Coronary artery (tissue), 2 donors: ENCODE measurements around the gene HMCN1.

ENCODE experiments used
- DNase-seq: peaks from one replicate; pipeline ENCODE4 v3.0.0-alpha.2; 2017; ENCODE audit warnings: low spot score
- H3K27ac ChIP-seq, 2 donors: fragments of 200-600 bp; sonication (generic); one replicate each; pipeline ENCODE4 v1.5.1; 2016 to 2019
- H3K4me3 ChIP-seq: fragments of 200-600 bp; sonication (generic); 2 replicates; pipeline ENCODE4 v1.5.1; 2016; ENCODE audit warnings: mild to moderate bottlenecking, moderate library complexity
- TF ChIP-seq, protein P1 (sequence below): fragments of 200-600 bp; sonication (generic); IDR thresholded peaks from one replicate; pipeline ENCODE4 v1.5.1; 2019; ENCODE audit warnings: antibody characterized with exemption

The HMCN1 gene

DNA sequence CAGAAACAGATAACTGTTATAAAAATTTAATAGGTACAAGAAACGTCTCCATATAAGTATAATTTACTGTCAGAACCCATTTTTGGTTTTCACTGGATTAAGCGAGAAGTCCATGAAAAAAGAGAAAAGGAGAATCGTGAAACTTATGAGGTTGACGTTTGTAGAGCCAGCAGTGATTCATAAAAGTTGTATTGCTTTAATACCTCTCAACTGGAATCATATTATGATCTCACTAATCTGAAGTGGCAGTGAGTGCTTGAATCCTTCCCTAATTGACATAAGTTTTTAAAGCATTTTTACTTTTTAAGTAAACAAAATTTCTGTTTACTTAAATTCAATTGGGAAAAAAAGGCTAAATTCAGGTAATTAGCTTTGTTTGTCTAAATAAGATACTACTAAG, 325.6 kb downstream of the HMCN1 start:
- TF ChIP-seq, protein P1, sequence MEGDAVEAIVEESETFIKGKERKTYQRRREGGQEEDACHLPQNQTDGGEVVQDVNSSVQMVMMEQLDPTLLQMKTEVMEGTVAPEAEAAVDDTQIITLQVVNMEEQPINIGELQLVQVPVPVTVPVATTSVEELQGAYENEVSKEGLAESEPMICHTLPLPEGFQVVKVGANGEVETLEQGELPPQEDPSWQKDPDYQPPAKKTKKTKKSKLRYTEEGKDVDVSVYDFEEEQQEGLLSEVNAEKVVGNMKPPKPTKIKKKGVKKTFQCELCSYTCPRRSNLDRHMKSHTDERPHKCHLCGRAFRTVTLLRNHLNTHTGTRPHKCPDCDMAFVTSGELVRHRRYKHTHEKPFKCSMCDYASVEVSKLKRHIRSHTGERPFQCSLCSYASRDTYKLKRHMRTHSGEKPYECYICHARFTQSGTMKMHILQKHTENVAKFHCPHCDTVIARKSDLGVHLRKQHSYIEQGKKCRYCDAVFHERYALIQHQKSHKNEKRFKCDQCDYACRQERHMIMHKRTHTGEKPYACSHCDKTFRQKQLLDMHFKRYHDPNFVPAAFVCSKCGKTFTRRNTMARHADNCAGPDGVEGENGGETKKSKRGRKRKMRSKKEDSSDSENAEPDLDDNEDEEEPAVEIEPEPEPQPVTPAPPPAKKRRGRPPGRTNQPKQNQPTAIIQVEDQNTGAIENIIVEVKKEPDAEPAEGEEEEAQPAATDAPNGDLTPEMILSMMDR = no peak
- H3K27ac ChIP-seq = no peak overlapping the region
- no peak overlapping the region for H3K4me3 ChIP-seq
- no peak for DNase-seq

DNA sequence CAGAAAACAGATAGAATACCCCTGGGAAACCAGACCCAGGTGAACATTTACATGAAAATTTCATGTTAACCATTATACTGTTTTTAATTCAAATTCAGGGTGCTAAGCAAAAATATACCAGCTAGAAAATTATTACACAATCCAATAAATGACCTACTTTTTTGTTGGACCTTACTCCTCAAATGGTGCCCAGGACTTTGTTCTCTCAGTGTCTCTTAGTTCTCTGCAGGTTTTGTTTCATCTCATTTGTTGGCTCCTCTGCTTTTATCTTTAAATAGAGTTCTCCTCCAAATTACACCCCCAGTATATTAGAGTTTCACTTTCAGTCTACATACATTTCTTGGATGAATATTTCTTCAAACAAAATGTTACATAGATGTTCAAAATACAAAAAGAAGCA, 326.0 kb downstream of the HMCN1 start:
- TF ChIP-seq, protein P1 = no peak
- Histone ChIP-seq H3K27ac (no peak overlapping the region), H3K4me3 (no peak overlapping the region)
- DNase-seq = no peak

DNA sequence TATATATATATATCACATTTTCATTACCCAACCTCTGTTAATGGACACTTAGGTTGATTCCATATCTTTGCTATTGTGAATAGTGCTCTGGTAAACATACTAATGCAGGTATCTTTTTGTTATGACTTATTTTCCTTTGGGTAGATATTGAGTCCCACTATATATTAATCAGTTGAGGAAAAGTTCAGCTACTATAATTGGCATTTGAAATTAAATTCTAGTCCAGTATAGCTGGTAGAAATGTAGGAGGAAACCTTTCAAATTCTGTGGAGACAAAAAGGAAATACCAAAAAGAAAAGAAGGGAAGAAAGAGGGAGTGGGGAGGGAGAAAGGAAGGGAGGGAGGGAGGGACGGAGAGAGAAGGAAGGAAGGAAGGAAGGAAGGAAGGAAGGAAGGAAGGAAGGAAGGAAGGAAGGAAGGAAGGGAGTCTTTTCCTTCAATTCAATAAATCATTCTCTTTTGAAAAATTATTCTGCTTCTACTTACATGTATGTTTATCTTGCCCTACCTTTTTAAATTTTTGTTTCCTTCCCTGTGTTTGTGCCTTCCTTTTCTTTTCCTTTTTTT, 329.0 kb downstream of the HMCN1 start:
- no peak for DNase-seq
- TF ChIP-seq, protein P1 = no peak
- H3K4me3 ChIP-seq = no peak overlapping the region
- no peak overlapping the region for H3K27ac ChIP-seq

DNA sequence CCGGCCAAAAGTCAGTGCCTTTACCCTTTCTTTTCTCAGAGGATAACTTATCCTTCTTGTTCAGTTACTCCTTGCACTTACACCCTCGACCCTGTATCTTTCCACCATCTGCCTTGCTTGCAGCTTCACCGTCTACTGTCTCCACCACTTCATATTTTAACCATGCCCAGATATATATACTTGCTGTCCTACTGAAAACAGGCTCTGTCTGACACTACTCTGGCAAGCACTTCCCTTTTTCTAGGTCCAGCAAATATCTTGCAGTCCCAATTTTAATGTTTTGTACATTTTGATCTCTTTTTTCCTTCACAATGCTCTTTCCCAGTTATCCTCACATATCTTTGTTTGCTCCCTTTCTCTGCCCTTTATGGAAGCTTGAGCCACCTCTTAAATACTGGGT, 332.2 kb downstream of the HMCN1 start:
- DNase-seq = no peak
- Histone ChIP-seq H3K4me3 (no peak overlapping the region), H3K27ac (no peak overlapping the region)
- TF ChIP-seq, protein P1 = no peak

DNA sequence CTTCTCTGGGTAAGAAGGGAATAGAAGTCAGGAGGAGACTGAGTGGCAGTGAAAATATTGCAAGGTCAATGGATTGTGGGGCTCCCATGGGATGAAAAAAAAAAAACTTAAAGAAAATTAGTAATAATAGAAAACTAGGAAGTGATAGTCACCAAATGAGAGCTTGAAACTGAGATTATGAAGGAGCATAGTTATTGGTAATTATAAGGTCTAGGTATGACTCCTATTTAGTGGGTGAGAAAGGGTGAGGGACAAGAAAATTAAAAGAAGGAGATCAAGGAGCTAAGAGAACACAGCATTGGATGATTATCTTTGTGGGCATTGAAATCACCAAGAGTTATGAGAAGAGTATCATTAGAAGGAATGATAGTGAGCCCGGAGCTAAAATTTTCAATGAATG, 339.5 kb downstream of the HMCN1 start:
- TF ChIP-seq, protein P1 = no peak
- no peak overlapping the region for H3K27ac ChIP-seq
- H3K4me3 ChIP-seq = no peak overlapping the region
- no peak for DNase-seq

DNA sequence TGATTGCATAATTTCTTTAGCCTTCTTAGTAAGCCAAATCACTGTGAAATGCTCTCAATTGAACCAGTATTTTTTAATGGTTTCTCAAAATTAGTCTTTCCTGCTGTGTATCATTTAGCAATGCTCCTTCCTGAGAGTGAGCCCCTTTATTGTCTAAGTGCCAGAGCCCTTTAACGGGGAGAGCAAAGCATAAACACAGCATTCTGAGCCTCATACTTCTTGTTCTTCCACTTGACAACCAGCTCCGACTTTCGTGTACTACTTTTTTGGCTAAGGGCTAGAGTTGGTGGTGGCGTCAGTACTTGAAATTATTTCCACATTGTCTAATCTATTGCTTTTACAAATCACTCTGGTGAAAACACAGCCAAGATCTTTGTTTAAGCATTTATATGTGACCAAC, 341.8 kb downstream of the HMCN1 start:
- H3K4me3 ChIP-seq = no peak overlapping the region
- TF ChIP-seq, protein P1 = no peak
- H3K27ac ChIP-seq = no peak overlapping the region
- DNase-seq = no peak

DNA sequence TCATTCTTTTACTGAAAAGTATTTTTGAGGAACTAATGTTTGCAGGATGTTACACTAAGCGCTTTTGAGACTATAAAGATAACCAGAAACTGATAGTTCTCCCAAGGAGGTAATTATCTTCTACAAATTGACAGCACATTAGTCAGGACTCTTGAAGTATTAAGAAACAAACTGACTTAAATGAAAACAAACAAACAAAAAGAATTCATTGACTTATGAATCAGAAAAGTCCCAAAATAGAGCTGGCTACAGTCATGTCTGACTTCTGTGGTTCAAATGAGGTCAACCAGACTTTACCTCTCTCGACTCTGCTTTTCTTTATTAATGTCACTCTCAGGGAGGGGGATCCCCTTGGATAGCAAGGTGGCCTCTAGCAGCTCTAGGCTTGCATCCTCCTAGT, 344.1 kb downstream of the HMCN1 start:
- no peak overlapping the region for H3K27ac ChIP-seq
- no peak overlapping the region for H3K4me3 ChIP-seq
- TF ChIP-seq, protein P1 = no peak
- no peak for DNase-seq
